IMR-90 (cell line): Measurements from ENCODE around the gene RNU1-3. TPM values are rescaled to one million over a fixed set of nuclear protein-coding genes. Genes with fewer than 3 reads are reported as not detected.
"Not testable (repeated sequence)": the region's sequence is repeated elsewhere in the genome, so short reads cannot be mapped to it uniquely, and the experiment has no call there.

Source experiments
- ATAC-seq: fragments of 200-7000 bp; cut with Tn5 transposase; 2 replicates; pipeline ENCODE4 v1.9.1; 2020; ENCODE audit warnings: low read depth, mild to moderate bottlenecking, moderate library complexity
- BruUV-seq: library from RNA; stranded (reverse); fragments of 400-500 nt; replicated peaks from 2 replicates; lab custom pipeline; 2021; lab: Mats Ljungman, UMichigan
- CTCF ChIA-PET: fragments of 300-600 bp; formaldehyde crosslinking; extraction: SDS; loops from one replicate; lab custom pipeline; 2021; ENCODE audit warnings: antibody characterized with exemption; lab: Yijun Ruan, JAX
- POLR2A ChIA-PET: fragments of 300-600 bp; sonication (Branson Sonifier 250); formaldehyde crosslinking; loops from one replicate; lab custom pipeline; 2022; ENCODE audit warnings: antibody characterized with exemption; ENCODE audit not compliant: unreplicated experiment; lab: Charles Lee
- DNase-seq: peaks from one replicate; pipeline ENCODE4 v3.0.0; 2013
- H2AFZ ChIP-seq: replicated peaks from 2 replicates; pipeline ENCODE3; 2013; ENCODE audit warnings: low read length, mild to moderate bottlenecking; ENCODE audit not compliant: poor library complexity
- H2AK5ac ChIP-seq: 2 replicates; pipeline ENCODE4 v1.6.1; 2013; ENCODE audit warnings: low read depth, low read length, inconsistent platforms
- H2AK9ac ChIP-seq: replicated peaks from 2 replicates; pipeline ENCODE3; 2013; ENCODE audit warnings: mild to moderate bottlenecking, low read depth, low read length, moderate library complexity; ENCODE audit not compliant: poor library complexity
- H2BK120ac ChIP-seq: 2 replicates; pipeline ENCODE4 v1.6.1; 2013; ENCODE audit warnings: low read depth, low read length, inconsistent platforms
- H2BK15ac ChIP-seq: 3 replicates; pipeline ENCODE4 v1.6.1; 2013; ENCODE audit warnings: low read depth, low read length, inconsistent platforms
- H2BK20ac ChIP-seq: 2 replicates; pipeline ENCODE4 v1.6.1; 2013; ENCODE audit warnings: low read depth, mild to moderate bottlenecking, inconsistent platforms, low read length, moderate library complexity
- H2BK5ac ChIP-seq: 2 replicates; pipeline ENCODE4 v1.6.1; 2013; ENCODE audit warnings: mild to moderate bottlenecking, low read depth, low read length, inconsistent platforms; ENCODE audit not compliant: poor library complexity, severe bottlenecking
- H3K14ac ChIP-seq: replicated peaks from 2 replicates; pipeline ENCODE4 v1.6.1; 2013; ENCODE audit warnings: low read depth, low read length, inconsistent platforms
- H3K18ac ChIP-seq: 2 replicates; pipeline ENCODE4 v1.6.1; 2013; ENCODE audit warnings: low read depth, low read length, control low read depth
- H3K23ac ChIP-seq: 2 replicates; pipeline ENCODE4 v1.6.1; 2013; ENCODE audit warnings: low read depth, low read length, inconsistent platforms
- H3K27ac ChIP-seq: 2 replicates; pipeline ENCODE4 v1.5.1; 2013; ENCODE audit warnings: mild to moderate bottlenecking, control low read depth, low read length; ENCODE audit not compliant: insufficient read depth
- H3K27me3 ChIP-seq: 2 replicates; pipeline ENCODE4 v1.6.1; 2013; ENCODE audit warnings: low read length; ENCODE audit not compliant: control insufficient read depth, insufficient read depth
- H3K36me3 ChIP-seq: 2 replicates; pipeline ENCODE4 v1.6.1; 2013; ENCODE audit warnings: low read length, mixed read lengths; ENCODE audit not compliant: control insufficient read depth, insufficient read depth
- H3K4ac ChIP-seq: 2 replicates; pipeline ENCODE4 v1.6.1; 2013; ENCODE audit warnings: low read depth, low read length, inconsistent platforms
- H3K4me1 ChIP-seq: 2 replicates; pipeline ENCODE4 v1.6.1; 2013; ENCODE audit warnings: low read length, mixed read lengths; ENCODE audit not compliant: control insufficient read depth, insufficient read depth
- H3K4me2 ChIP-seq: 2 replicates; pipeline ENCODE4 v1.6.1; 2013; ENCODE audit warnings: low read depth, mild to moderate bottlenecking, control low read depth, low read length, moderate library complexity
- H3K4me3 ChIP-seq: 2 replicates; pipeline ENCODE4 v1.5.1; 2013; ENCODE audit warnings: low read depth, mild to moderate bottlenecking, control low read depth, low read length, moderate library complexity; ENCODE audit not compliant: insufficient read depth
- H3K56ac ChIP-seq: 2 replicates; pipeline ENCODE4 v1.6.1; 2013; ENCODE audit warnings: low read length, inconsistent platforms; ENCODE audit not compliant: insufficient read depth; ENCODE audit errors: extremely low read depth
- H3K79me1 ChIP-seq, 2 experiments: 2 replicates each; pipeline ENCODE4 v1.6.1; 2013; ENCODE audit warnings: low read length in 2 of 2, inconsistent platforms in 1 of 2, low read depth in 1 of 2
- H3K9ac ChIP-seq: 2 replicates; pipeline ENCODE4 v1.6.1; 2013; ENCODE audit warnings: low read depth, low read length, control low read depth
- H3K9me1 ChIP-seq: 2 replicates; pipeline ENCODE4 v1.6.1; 2013; ENCODE audit warnings: low read length, inconsistent platforms; ENCODE audit not compliant: insufficient read depth
- H3K9me3 ChIP-seq: 2 replicates; pipeline ENCODE4 v1.6.1; 2013; ENCODE audit warnings: low read length; ENCODE audit not compliant: control insufficient read depth, insufficient read depth
- H4K20me1 ChIP-seq: 2 replicates; pipeline ENCODE4 v1.6.1; 2013; ENCODE audit warnings: low read length, inconsistent platforms; ENCODE audit not compliant: insufficient read depth
- H4K5ac ChIP-seq: 2 replicates; pipeline ENCODE4 v1.6.1; 2013; ENCODE audit warnings: mild to moderate bottlenecking, low read depth, low read length, control low read depth
- H4K8ac ChIP-seq, 2 experiments: 2 replicates each; pipeline ENCODE4 v1.6.1; 2013; ENCODE audit warnings: low read depth in 2 of 2, low read length in 2 of 2, control low read depth in 1 of 2, inconsistent platforms in 1 of 2
- H4K91ac ChIP-seq: 2 replicates; pipeline ENCODE4 v1.6.1; 2013; ENCODE audit warnings: low read depth, low read length, inconsistent platforms; ENCODE audit not compliant: insufficient read depth
- WGBS, 2 experiments: methylation state at CpG; one replicate each; pipeline versions ENCODE4 v1.1.5 to v1.1.7; 2013; ENCODE audit warnings: missing lambda C conversion rate in 2 of 2; ENCODE audit not compliant: insufficient read length in 1 of 2; ENCODE audit errors: extremely low coverage in 2 of 2; 5-methylcytosine and 5-hydroxymethylcytosine counted together
- dilution Hi-C: fragments of 300-500 bp; cut with HindIII; formaldehyde crosslinking; loops from one replicate; pipeline ENCODE4 v1.14.3; 2018; ENCODE audit warnings: low sequenced_read_pairs; ENCODE audit not compliant: unreplicated experiment
- in situ Hi-C: fragments of 300-500 bp; cut with MboI; formaldehyde crosslinking; loops from 3 replicates; pipeline ENCODE4 v1.14.3; 2019; ENCODE audit warnings: low sequenced_read_pairs, inconsistent platforms, mixed read lengths
- intact Hi-C: fragments of 100-400 bp; cut with micrococcal nuclease; formaldehyde crosslinking; loops from 2 replicates; pipeline ENCODE4 v1.10.0; 2022
- polyA plus RNA-seq, 3 experiments: library from polyadenylated mRNA; depleted of rRNA; stranded (reverse); fragments of >200 nt; gene quantifications; 2 replicates each; pipeline ENCODE4 v1.2.3, GENCODE V29; 2012; ENCODE audit warnings: low replicate concordance in 1 of 3
- total RNA-seq: library from RNA; depleted of rRNA; stranded (reverse); fragments of >200 nt; gene quantifications from 2 replicates; pipeline ENCODE4 v1.2.3, GENCODE V29; 2012

RNU1-3 gene
- total and polyA plus RNA-seq, 2 of the 4 experiments (the other 2 are of a cell fraction), result under 0.01 TPM; not detected in 1

- H2BK120ac ChIP-seq, H3K23ac ChIP-seq, H3K27ac ChIP-seq, H3K4me2 ChIP-seq, dilution Hi-C loops, H3K9me1 ChIP-seq, H3K4me1 ChIP-seq, DNase-seq, H2BK20ac ChIP-seq, in situ Hi-C loops, CTCF ChIA-PET, H4K91ac ChIP-seq, H3K4ac ChIP-seq, H3K9me3 ChIP-seq, H3K56ac ChIP-seq, H4K20me1 ChIP-seq, H2AK9ac ChIP-seq, H3K36me3 ChIP-seq, intact Hi-C loops, POLR2A ChIA-PET, H2BK5ac ChIP-seq, H3K14ac ChIP-seq, H4K8ac ChIP-seq, H2BK15ac ChIP-seq, H2AFZ ChIP-seq, H3K27me3 ChIP-seq, H2AK5ac ChIP-seq, ATAC-seq, BruUV-seq, H3K79me1 ChIP-seq, H3K4me3 ChIP-seq, H4K5ac ChIP-seq, H3K18ac ChIP-seq, H3K9ac ChIP-seq: not testable (repeated sequence)
- no CpG with 5 or more reads among the region's 8 CpGs for WGBS, 2 experiments
These were observed 18.0 kb downstream of the RNU1-3 start for GRCh38 chr1:16648756-16649155.

- H2BK20ac ChIP-seq, H3K27ac ChIP-seq, H3K27me3 ChIP-seq, H4K20me1 ChIP-seq, ATAC-seq, H3K56ac ChIP-seq, H3K4me1 ChIP-seq, H2AK5ac ChIP-seq, POLR2A ChIA-PET, H3K14ac ChIP-seq, DNase-seq, H3K9me3 ChIP-seq, in situ Hi-C loops, H3K4me2 ChIP-seq, H3K36me3 ChIP-seq, H3K9ac ChIP-seq, CTCF ChIA-PET, H2BK15ac ChIP-seq, dilution Hi-C loops, H3K4me3 ChIP-seq, H2AK9ac ChIP-seq, intact Hi-C loops, H3K23ac ChIP-seq, BruUV-seq, H2AFZ ChIP-seq, H3K9me1 ChIP-seq, H4K8ac ChIP-seq, H3K4ac ChIP-seq, H3K18ac ChIP-seq, H4K5ac ChIP-seq, H2BK120ac ChIP-seq, H2BK5ac ChIP-seq, H4K91ac ChIP-seq: not testable (repeated sequence)
- WGBS, 2 experiments, result no CpG with 5 or more reads among the region's 32 CpGs
- peaks cover 7 to 12% of the 10 kb centered on the region in 2 experiments for H3K79me1 ChIP-seq
These were observed 18.5 kb downstream of the RNU1-3 start for GRCh38 chr1:16648250-16648649.
